HCT116 (cell line): ENCODE data around the gene IP6K2. TPM values are rescaled to one million over a fixed set of nuclear protein-coding genes. Genes with fewer than 3 reads are reported as not detected.
A peak's percentile ranks its signal among the peaks of the same experiment; 100 is the strongest.

Experiments
- ATAC-seq: fragments of 200-7000 bp; cut with Tn5 transposase; 2 replicates; pipeline ENCODE4 v1.9.1; 2020; ENCODE audit warnings: mild to moderate bottlenecking, moderate library complexity
- BruUV-seq: library from RNA; stranded (reverse); fragments of 400-500 nt; replicated peaks from 2 replicates; lab custom pipeline; 2021; lab: Mats Ljungman, UMichigan
- CTCF ChIA-PET: fragments of 300-600 bp; sonication (Branson Sonifier 250); formaldehyde crosslinking; loops from one replicate; lab custom pipeline; 2021; ENCODE audit warnings: antibody characterized with exemption; lab: Charles Lee
- POLR2A ChIA-PET: fragments of 300-600, 350-600 bp; sonication (Branson Sonifier 250); formaldehyde crosslinking; loops from one replicate; lab custom pipeline; 2021; ENCODE audit warnings: antibody characterized with exemption; lab: Charles Lee
- RAD21 ChIA-PET, 2 experiments: fragments of 300-600 bp; sonication (Branson Sonifier 250); formaldehyde crosslinking; loops; one replicate each; lab custom pipeline; 2023; ENCODE audit warnings: low total read pairs in 2 of 2; ENCODE audit not compliant: uncharacterized antibody in 2 of 2, unreplicated experiment in 2 of 2, low non-redundant PET in 1 of 2; lab: Charles Lee
- DNase-seq: peaks from one replicate; pipeline ENCODE4 v3.0.0-alpha.2; 2010; ENCODE audit warnings: low read depth, low spot score
- H2AFZ ChIP-seq: fragments of 200-600 bp; shearing (Covaris generic), sonication (generic); 2 replicates; pipeline ENCODE4 v1.6.1; 2017; ENCODE audit warnings: low read depth, mixed run types, mixed read lengths, antibody characterized with exemption, low read length; ENCODE audit not compliant: poor library complexity, severe bottlenecking
- H3K27ac ChIP-seq: 2 replicates; pipeline ENCODE4 v1.5.1; 2012; ENCODE audit warnings: low read depth, low read length
- H3K27me3 ChIP-seq: fragments of 200-600 bp; sonication (generic); 2 replicates; pipeline ENCODE4 v1.6.1; 2016; ENCODE audit warnings: mixed run types, low read length, mixed read lengths; ENCODE audit not compliant: insufficient read depth
- H3K36me3 ChIP-seq, 2 experiments: fragments of 200-500 bp in 1 of 2; fragments of 200-600 bp in 1 of 2; sonication (Bioruptor generic) in 1 of 2; sonication (generic) in 1 of 2; 2 replicates each; pipeline versions ENCODE4 v1.5.1 to v1.6.1; 2014 to 2016; ENCODE audit warnings: low read length in 2 of 2, inconsistent platforms in 1 of 2, mixed read lengths in 1 of 2, mixed run types in 1 of 2; ENCODE audit not compliant: insufficient read depth in 2 of 2, control insufficient read depth in 1 of 2
- H3K4me1 ChIP-seq, 2 experiments: fragments of 200-600 bp in 1 of 2; sonication (generic) in 1 of 2; 2 replicates each; pipeline versions ENCODE4 v1.5.1 to v1.6.1; 2012 to 2017; ENCODE audit warnings: low read length in 2 of 2, inconsistent platforms in 1 of 2, mild to moderate bottlenecking in 1 of 2, mixed read lengths in 1 of 2, mixed run types in 1 of 2, moderate library complexity in 1 of 2; ENCODE audit not compliant: insufficient read depth in 2 of 2, control insufficient read depth in 1 of 2
- H3K4me2 ChIP-seq: fragments of 200-600 bp; sonication (generic); 2 replicates; pipeline ENCODE4 v1.6.1; 2017; ENCODE audit warnings: mixed run types, low read length, mixed read lengths
- H3K4me3 ChIP-seq, 2 experiments: fragments of 200-600 bp in 1 of 2; sonication (generic) in 1 of 2; replicated peaks in 1 of 2; 2 replicates each; pipeline ENCODE4 v1.5.1; 2011 to 2016; ENCODE audit warnings: low read length in 2 of 2, control low read depth in 1 of 2, low read depth in 1 of 2, mild to moderate bottlenecking in 1 of 2, mixed read lengths in 1 of 2, mixed run types in 1 of 2
- H3K79me2 ChIP-seq: fragments of 200-600 bp; sonication (generic); 2 replicates; pipeline ENCODE4 v1.6.1; 2017; ENCODE audit warnings: mild to moderate bottlenecking, mixed run types, low read length, moderate library complexity, mixed read lengths; ENCODE audit not compliant: insufficient read depth
- H3K9ac ChIP-seq: fragments of 200-600 bp; sonication (generic); 2 replicates; pipeline ENCODE4 v1.6.1; 2016; ENCODE audit warnings: low read length, mixed read lengths
- H3K9me2 ChIP-seq: fragments of 200-600 bp; sonication (generic), shearing (Covaris generic); 2 replicates; pipeline ENCODE4 v1.6.1; 2017; ENCODE audit warnings: mixed run types, mild to moderate bottlenecking, moderate library complexity; ENCODE audit not compliant: insufficient read depth
- H3K9me3 ChIP-seq, 2 experiments: fragments of 200-500 bp in 1 of 2; fragments of 200-600 bp in 1 of 2; sonication (Bioruptor generic) in 1 of 2; sonication (generic) in 1 of 2; 2 replicates each; pipeline ENCODE4 v1.6.1; 2014 to 2017; ENCODE audit warnings: low read length in 2 of 2, mixed read lengths in 2 of 2, inconsistent platforms in 1 of 2, low read depth in 1 of 2, mild to moderate bottlenecking in 1 of 2, mixed run types in 1 of 2, moderate library complexity in 1 of 2; ENCODE audit not compliant: control insufficient read depth in 1 of 2, insufficient read depth in 1 of 2
- H4K20me1 ChIP-seq: fragments of 200-600 bp; sonication (generic), shearing (Covaris generic); 2 replicates; pipeline ENCODE4 v1.6.1; 2017; ENCODE audit warnings: mixed run types, mild to moderate bottlenecking, moderate library complexity; ENCODE audit not compliant: insufficient read depth
- CBX3 ChIP-seq: IDR thresholded peaks from 2 replicates; pipeline ENCODE4 v1.6.1; 2012; ENCODE audit warnings: low read depth
- CEBPB ChIP-seq: IDR thresholded peaks from 2 replicates; pipeline ENCODE4 v1.6.1; 2012; ENCODE audit warnings: low read depth
- EGR1 ChIP-seq: IDR thresholded peaks from 2 replicates; pipeline ENCODE4 v1.6.1; 2012; ENCODE audit warnings: low read depth
- ELF1 ChIP-seq: IDR thresholded peaks from 2 replicates; pipeline ENCODE4 v1.6.1; 2012; ENCODE audit warnings: low read depth, borderline replicate concordance
- EZH2 ChIP-seq: fragments of 200-600 bp; sonication (generic); IDR thresholded peaks from 2 replicates; pipeline ENCODE4 v1.6.1; 2017; ENCODE audit warnings: antibody characterized with exemption, mixed run types
- JUND ChIP-seq: IDR thresholded peaks from 2 replicates; pipeline ENCODE4 v1.6.1; 2012
- MAX ChIP-seq: IDR thresholded peaks from 2 replicates; pipeline ENCODE4 v1.6.1; 2012
- POLR2A ChIP-seq: IDR thresholded peaks from 2 replicates; pipeline ENCODE4 v1.7.0; 2011; ENCODE audit warnings: borderline replicate concordance; ENCODE audit not compliant: insufficient read depth, insufficient read length; ENCODE audit errors: extremely low read depth
- POLR2AphosphoS5 ChIP-seq: IDR thresholded peaks from 2 replicates; pipeline ENCODE4 v1.6.1; 2011; ENCODE audit warnings: mild to moderate bottlenecking, low read depth, low read length, moderate library complexity
- SP1 ChIP-seq: IDR thresholded peaks from 2 replicates; pipeline ENCODE4 v1.6.1; 2012; ENCODE audit warnings: low read depth
- TCF7L2 ChIP-seq: IDR thresholded peaks from 2 replicates; pipeline ENCODE4 v1.7.0; 2011; ENCODE audit warnings: borderline replicate concordance, inconsistent platforms; ENCODE audit not compliant: insufficient read depth, insufficient read length; ENCODE audit errors: extremely low read depth
- YY1 ChIP-seq: IDR thresholded peaks from 2 replicates; pipeline ENCODE4 v1.6.1; 2011; ENCODE audit warnings: low read length, low read depth, moderate library complexity, mild to moderate bottlenecking; ENCODE audit not compliant: insufficient replicate concordance; ENCODE audit errors: extremely low read depth
- ZBTB33 ChIP-seq: IDR thresholded peaks from 2 replicates; pipeline ENCODE4 v1.6.1; 2011; ENCODE audit warnings: mild to moderate bottlenecking, low read length, moderate library complexity; ENCODE audit not compliant: insufficient replicate concordance; ENCODE audit errors: extremely low read depth
- ZFX ChIP-seq: fragments of 450-650 bp; IDR thresholded peaks from 2 replicates; pipeline ENCODE4 v1.6.1; 2017
- ZNF274 ChIP-seq: fragments of 200-500 bp; sonication (Bioruptor generic); IDR thresholded peaks from 2 replicates; pipeline ENCODE4 v1.6.1; 2014; ENCODE audit warnings: mild to moderate bottlenecking, low read depth, low read length, inconsistent platforms
- intact Hi-C: fragments of 100-400 bp; cut with micrococcal nuclease; formaldehyde crosslinking; loops from 2 replicates; pipeline ENCODE4 v1.10.0; 2022
- total RNA-seq: library from RNA; stranded (reverse); gene quantifications from one replicate; pipeline ENCODE4 v1.2.1, GENCODE V29; 2021; ENCODE audit not compliant: unreplicated experiment
- TF ChIP-seq, protein P1 (sequence below): IDR thresholded peaks from 2 replicates; pipeline ENCODE4 v1.6.1; 2012

The IP6K2 gene
- total RNA-seq, 1 experiment from 2014 or later = 89.5 TPM

DNA sequence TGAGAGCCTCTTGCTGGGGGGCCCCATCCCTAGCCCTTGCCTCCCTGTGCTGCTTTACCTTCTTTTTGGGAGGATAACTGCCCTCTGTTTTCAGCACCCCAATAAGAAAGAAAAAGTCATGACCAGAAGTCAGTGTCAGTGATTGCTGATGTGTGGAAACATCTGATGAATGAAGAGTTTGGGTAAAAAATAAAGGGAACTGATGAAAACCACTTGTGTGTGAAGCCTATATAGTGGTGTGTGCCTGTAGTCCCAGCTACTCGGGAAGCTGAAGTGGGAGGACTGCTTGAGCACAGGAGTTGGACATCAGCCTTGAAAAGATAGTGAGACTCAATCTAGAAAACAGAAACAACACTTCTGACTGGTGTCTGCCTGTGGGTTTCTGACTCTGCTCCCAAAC lies 44.5 kb downstream of the IP6K2 start:
- H3K79me2 ChIP-seq = no peaks in the 10 kb centered on the region
- no peaks in the 10 kb centered on the region for H3K9me2 ChIP-seq
- ATAC-seq = no peak
- no peaks in the 10 kb centered on the region for H4K20me1 ChIP-seq
- ChIA-PET RAD21 (no interaction called here), POLR2A (no interaction called here), CTCF (no interaction called here)
- intact Hi-C loops = no loop called here
- H3K9ac ChIP-seq = no peak overlapping the region
- no peak overlapping the region for H3K4me3 ChIP-seq
- H2AFZ ChIP-seq = no peak overlapping the region
- no peak overlapping the region for H3K27ac ChIP-seq
- H3K9me3 ChIP-seq = no peaks in the 10 kb centered on the region
- no peaks in the 10 kb centered on the region for H3K4me1 ChIP-seq
- H3K27me3 ChIP-seq = no peaks in the 10 kb centered on the region
- H3K36me3 ChIP-seq = peaks cover 11 to 18% of the 10 kb centered on the region in 2 experiments; a peak in 3 of 4 replicates
- no peak for DNase-seq
- BruUV-seq = no TSS peak
- no peak overlapping the region for H3K4me2 ChIP-seq
- TF ChIP-seq JUND (no peak), TCF7L2 (no peak), EGR1 (no peak), EZH2 (no peak), ELF1 (no peak), POLR2AphosphoS5 (no peak)

GRCh38 chr3:48664929-48665328 lies 52.1 kb downstream of the IP6K2 start:
- Histone ChIP-seq H3K36me3 (no peaks in the 10 kb centered on the region), H3K9me2 (no peaks in the 10 kb centered on the region), H3K9me3 (no peaks in the 10 kb centered on the region; a peak in 1 of 4 replicates), H3K9ac (no peak overlapping the region), H3K4me3 (no peak overlapping the region), H3K4me1 (peaks cover 8 to 20% of the 10 kb centered on the region in 2 experiments), H3K4me2 (no peak overlapping the region), H3K27ac (peak overlapping the region; percentile 77; the same call in 1 of the 2 replicates), H4K20me1 (no peaks in the 10 kb centered on the region), H3K79me2 (no peaks in the 10 kb centered on the region), H2AFZ (no peak overlapping the region), H3K27me3 (no peaks in the 10 kb centered on the region)
- RAD21 ChIA-PET = no interaction called here
- POLR2A ChIA-PET = interaction anchor here (1.5 kb wide), 1 partner anchor 18 kb away, joined by 3 read pairs; no protein-coding TSS in a partner anchor
- no TSS peak for BruUV-seq
- DNase-seq = no peak
- intact Hi-C loops = loop anchor here (10.0 kb wide), 1 partner anchor 110 kb away; the partner anchor contains the start of gene PFKFB4
- no peak for ATAC-seq
- CTCF ChIA-PET = interaction anchor here (1.4 to 1.6 kb wide), 2 partner anchors 21 to 264 kb away, joined by 4 to 8 read pairs; partner anchors contain the start of gene NCKIPSD
- no peak for TF ChIP-seq ZFX
- no peak for TF ChIP-seq CEBPB
- no peak for TF ChIP-seq ELF1
- no peak for TF ChIP-seq ZBTB33
- TF ChIP-seq SP1 = no peak
- TF ChIP-seq TCF7L2 = no peak
- TF ChIP-seq POLR2A = no peak
- TF ChIP-seq CBX3 = no peak
- no peak for TF ChIP-seq EZH2
- no peak for TF ChIP-seq MAX
- TF ChIP-seq POLR2AphosphoS5 = no peak
- TF ChIP-seq, protein P1, sequence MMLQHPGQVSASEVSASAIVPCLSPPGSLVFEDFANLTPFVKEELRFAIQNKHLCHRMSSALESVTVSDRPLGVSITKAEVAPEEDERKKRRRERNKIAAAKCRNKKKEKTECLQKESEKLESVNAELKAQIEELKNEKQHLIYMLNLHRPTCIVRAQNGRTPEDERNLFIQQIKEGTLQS = no peak
- TF ChIP-seq ZNF274 = no peak
- no peak for TF ChIP-seq YY1
